Osteoblast (primary cell): ENCODE measurements around the gene USP46. TPM values are rescaled to one million over a fixed set of nuclear protein-coding genes. Genes with fewer than 3 reads are reported as not detected.

Experiments
- DNase-seq: peaks from one replicate; pipeline ENCODE4 v3.0.0; 2011; ENCODE audit warnings: low spot score, mixed read lengths; ENCODE audit not compliant: insufficient read length; ENCODE audit errors: missing footprints
- H2AFZ ChIP-seq: 2 replicates; pipeline ENCODE4 v1.6.0; 2011; ENCODE audit warnings: mild to moderate bottlenecking, low read length
- H3K27ac ChIP-seq: 2 replicates; pipeline ENCODE4 v1.5.1; 2011; ENCODE audit warnings: mild to moderate bottlenecking, low read depth, low read length, moderate library complexity
- H3K27me3 ChIP-seq: 2 replicates; pipeline ENCODE4 v1.6.0; 2012; ENCODE audit warnings: mild to moderate bottlenecking, control low read depth, inconsistent platforms, low read length, moderate library complexity; ENCODE audit not compliant: insufficient read depth
- H3K36me3 ChIP-seq: 2 replicates; pipeline ENCODE4 v1.5.1; 2011; ENCODE audit warnings: mild to moderate bottlenecking, low read length, control low read depth, moderate library complexity; ENCODE audit not compliant: insufficient read depth
- H3K4me1 ChIP-seq: 2 replicates; pipeline ENCODE4 v1.5.1; 2011; ENCODE audit warnings: mild to moderate bottlenecking, low read length, control low read depth, moderate library complexity; ENCODE audit not compliant: insufficient read depth
- H3K4me2 ChIP-seq: 2 replicates; pipeline ENCODE4 v1.6.0; 2011; ENCODE audit warnings: mild to moderate bottlenecking, low read length; ENCODE audit not compliant: insufficient read depth
- H3K4me3 ChIP-seq: fragments of 200-600 bp; sonication (generic); 3 replicates; pipeline ENCODE4 v1.5.1; 2012; ENCODE audit warnings: mild to moderate bottlenecking, low read length, inconsistent platforms; ENCODE audit not compliant: insufficient read depth
- H3K79me2 ChIP-seq: 2 replicates; pipeline ENCODE4 v1.6.0; 2012; ENCODE audit warnings: mild to moderate bottlenecking, low read length, control low read depth, inconsistent platforms; ENCODE audit not compliant: insufficient read depth
- H3K9me3 ChIP-seq: 2 replicates; pipeline ENCODE4 v1.5.1; 2011; ENCODE audit warnings: low read depth, low read length, control low read depth
- H4K20me1 ChIP-seq: 2 replicates; pipeline ENCODE4 v1.6.0; 2012; ENCODE audit warnings: mild to moderate bottlenecking, low read length, control low read depth; ENCODE audit not compliant: insufficient read depth
- CTCF ChIP-seq: IDR thresholded peaks from 2 replicates; pipeline ENCODE4 v1.5.1; 2011; ENCODE audit warnings: mild to moderate bottlenecking, low read depth, low read length, moderate library complexity; ENCODE audit errors: extremely low read depth
- total RNA-seq: library from RNA; depleted of rRNA; stranded (reverse); fragments of >200 nt; gene quantifications from 2 replicates; pipeline ENCODE4 v1.2.3, GENCODE V29; 2012

Gene USP46
- total RNA-seq, 1 donor: 12.7 TPM

GRCh38 chr4:52694936-52695335, 35.8 kb upstream of the USP46 start:
- TF ChIP-seq CTCF: no peak
- peaks cover 3% of the 10 kb centered on the region for H3K9me3 ChIP-seq
- no peaks in the 10 kb centered on the region for H4K20me1 ChIP-seq
- H3K36me3 ChIP-seq: no peaks in the 10 kb centered on the region
- H2AFZ ChIP-seq: no peak overlapping the region
- H3K79me2 ChIP-seq: no peaks in the 10 kb centered on the region
- H3K4me2 ChIP-seq: no peak overlapping the region
- no peaks in the 10 kb centered on the region for H3K27me3 ChIP-seq
- no peak for DNase-seq
- H3K4me3 ChIP-seq: no peak overlapping the region
- H3K27ac ChIP-seq: no peak overlapping the region
- H3K4me1 ChIP-seq: no peaks in the 10 kb centered on the region

DNA sequence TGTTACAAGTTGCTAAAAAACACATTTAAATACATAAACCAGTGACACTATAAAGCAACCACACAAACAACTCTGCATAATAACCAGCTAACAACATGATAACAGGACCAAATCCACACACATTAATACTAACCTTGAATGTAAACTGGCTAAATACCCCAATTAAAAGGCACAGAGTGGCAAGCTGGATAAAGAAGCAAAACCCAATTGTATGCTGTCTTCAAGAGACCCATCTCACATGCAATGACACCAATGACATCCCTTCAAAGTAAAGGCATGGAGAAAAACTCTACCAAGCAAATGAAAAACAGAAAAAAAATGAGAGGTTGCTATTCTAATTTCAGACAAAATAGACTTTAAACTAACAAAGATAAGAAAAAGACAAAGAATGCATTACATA, 34.4 kb upstream of the USP46 start:
- DNase-seq: no peak

GRCh38 chr4:52689096-52689495, 30.0 kb upstream of the USP46 start:
- H3K36me3 ChIP-seq: no peaks in the 10 kb centered on the region
- H3K27ac ChIP-seq: no peak overlapping the region
- H3K4me1 ChIP-seq: no peaks in the 10 kb centered on the region
- no peak for DNase-seq
- no peaks in the 10 kb centered on the region for H3K79me2 ChIP-seq
- H2AFZ ChIP-seq: no peak overlapping the region
- H3K4me3 ChIP-seq: no peak overlapping the region
- TF ChIP-seq CTCF: no peak
- no peaks in the 10 kb centered on the region for H3K27me3 ChIP-seq
- no peaks in the 10 kb centered on the region for H4K20me1 ChIP-seq
- H3K9me3 ChIP-seq: peaks cover 3% of the 10 kb centered on the region
- no peak overlapping the region for H3K4me2 ChIP-seq

More for the DNA sequence above, 34.4 kb upstream of the USP46 start:
- Histone ChIP-seq H2AFZ (no peak overlapping the region), H3K4me2 (no peak overlapping the region), H3K4me3 (no peak overlapping the region), H4K20me1 (no peaks in the 10 kb centered on the region), H3K79me2 (no peaks in the 10 kb centered on the region), H3K27me3 (no peaks in the 10 kb centered on the region), H3K4me1 (no peaks in the 10 kb centered on the region), H3K27ac (no peak overlapping the region), H3K9me3 (peaks cover 3% of the 10 kb centered on the region), H3K36me3 (no peaks in the 10 kb centered on the region)
- TF ChIP-seq CTCF: no peak

- Histone ChIP-seq H3K79me2 (no peaks in the 10 kb centered on the region), H2AFZ (no peak overlapping the region), H4K20me1 (no peaks in the 10 kb centered on the region), H3K36me3 (no peaks in the 10 kb centered on the region), H3K27me3 (peaks cover under 1% of the 10 kb centered on the region), H3K4me3 (no peak overlapping the region), H3K4me2 (no peak overlapping the region), H3K27ac (no peak overlapping the region), H3K9me3 (no peaks in the 10 kb centered on the region), H3K4me1 (no peaks in the 10 kb centered on the region)
- DNase-seq: no peak
- no peak for TF ChIP-seq CTCF
Observed at GRCh38 chr4:52687696-52688095, 28.6 kb upstream of the USP46 start.
